ENCODE measurements around the gene CTPS2.

CTPS2 gene

DNA sequence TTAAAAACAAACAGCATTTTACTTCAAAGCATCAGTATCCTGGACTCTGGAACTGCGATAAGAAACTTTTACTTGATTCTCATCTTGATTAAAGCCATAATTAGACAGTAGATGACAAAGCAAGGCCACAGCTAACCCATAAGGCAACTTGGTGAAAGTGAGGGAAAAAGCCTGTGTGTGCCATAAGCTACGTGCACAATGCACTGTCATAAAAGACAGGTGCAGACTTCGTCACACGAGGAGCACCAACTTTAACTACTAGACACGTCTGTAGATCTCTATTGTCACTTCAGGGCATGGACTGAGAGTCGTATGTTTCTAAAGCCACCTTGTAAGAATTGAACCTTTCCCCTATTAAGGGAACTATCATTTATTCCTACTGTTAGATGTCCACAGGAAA lies 13.1 kb downstream of the CTPS2 start:
- H3K4me3 ChIP-seq (ENCODE audit: low read depth, low read length): no peak overlapping the region
- no peak for DNase-seq (ENCODE audit: low read depth)
- TF ChIP-seq, protein P1, sequence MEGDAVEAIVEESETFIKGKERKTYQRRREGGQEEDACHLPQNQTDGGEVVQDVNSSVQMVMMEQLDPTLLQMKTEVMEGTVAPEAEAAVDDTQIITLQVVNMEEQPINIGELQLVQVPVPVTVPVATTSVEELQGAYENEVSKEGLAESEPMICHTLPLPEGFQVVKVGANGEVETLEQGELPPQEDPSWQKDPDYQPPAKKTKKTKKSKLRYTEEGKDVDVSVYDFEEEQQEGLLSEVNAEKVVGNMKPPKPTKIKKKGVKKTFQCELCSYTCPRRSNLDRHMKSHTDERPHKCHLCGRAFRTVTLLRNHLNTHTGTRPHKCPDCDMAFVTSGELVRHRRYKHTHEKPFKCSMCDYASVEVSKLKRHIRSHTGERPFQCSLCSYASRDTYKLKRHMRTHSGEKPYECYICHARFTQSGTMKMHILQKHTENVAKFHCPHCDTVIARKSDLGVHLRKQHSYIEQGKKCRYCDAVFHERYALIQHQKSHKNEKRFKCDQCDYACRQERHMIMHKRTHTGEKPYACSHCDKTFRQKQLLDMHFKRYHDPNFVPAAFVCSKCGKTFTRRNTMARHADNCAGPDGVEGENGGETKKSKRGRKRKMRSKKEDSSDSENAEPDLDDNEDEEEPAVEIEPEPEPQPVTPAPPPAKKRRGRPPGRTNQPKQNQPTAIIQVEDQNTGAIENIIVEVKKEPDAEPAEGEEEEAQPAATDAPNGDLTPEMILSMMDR (IDR thresholded peaks at IDR 0.05; ENCODE audit: control insufficient read depth, extremely low read depth, insufficient read depth): no peak

DNA sequence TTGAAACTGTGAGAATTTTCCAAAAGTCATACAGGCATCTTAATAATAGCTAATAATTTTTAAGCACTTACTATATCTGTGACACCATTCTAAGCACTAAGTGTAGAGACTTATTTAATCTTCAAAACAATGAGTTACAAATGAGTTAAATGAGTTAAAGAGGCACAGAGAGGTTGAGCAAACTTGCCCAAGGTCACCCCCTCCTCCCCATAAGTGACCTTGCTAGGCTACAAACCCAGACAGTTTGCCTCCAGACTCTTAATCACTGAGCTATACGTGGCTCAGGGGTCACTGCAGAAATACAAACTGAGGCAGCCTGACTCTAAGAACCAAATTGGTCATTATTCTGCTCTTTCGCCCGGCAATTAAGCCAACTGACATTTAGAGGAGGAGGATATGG lies 15.5 kb downstream of the CTPS2 start:
- TF ChIP-seq, protein P1 (IDR thresholded peaks at IDR 0.05; ENCODE audit: control insufficient read depth, extremely low read depth, insufficient read depth): no peak
- H3K4me3 ChIP-seq (ENCODE audit: low read depth, low read length): no peak overlapping the region
- no peak for DNase-seq (ENCODE audit: low read depth)

DNA sequence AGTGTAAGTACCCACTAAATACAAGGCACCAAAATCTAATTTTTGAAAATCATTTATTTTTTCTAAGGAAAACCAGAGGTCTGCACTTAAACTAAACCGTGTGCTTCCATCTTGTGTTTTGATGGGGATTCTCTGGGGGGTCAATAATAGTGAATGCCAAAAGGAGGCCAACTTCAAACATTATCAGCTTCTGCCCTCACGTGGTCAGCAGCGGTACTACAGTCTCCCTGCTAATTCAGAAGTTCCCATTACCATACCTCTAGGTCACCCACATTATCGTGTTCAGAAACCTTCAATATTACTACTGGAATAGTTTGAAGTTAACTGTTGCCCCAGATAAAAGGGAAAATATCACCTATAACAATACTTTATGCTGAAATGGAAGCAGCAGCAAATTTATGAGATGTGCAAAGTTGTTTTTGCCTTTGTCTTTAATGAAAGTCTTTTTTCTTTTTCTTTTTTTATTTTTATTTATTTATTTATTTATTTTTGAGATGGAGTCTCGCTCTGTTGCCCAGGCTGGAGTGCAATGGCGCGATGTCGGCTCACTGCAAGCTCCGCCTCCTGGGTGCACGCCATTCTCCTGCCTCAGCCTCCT lies 17.3 kb downstream of the CTPS2 start:
- H3K4me3 ChIP-seq (ENCODE audit: low read depth, low read length): no peak overlapping the region
- TF ChIP-seq, protein P1 (IDR thresholded peaks at IDR 0.05; ENCODE audit: control insufficient read depth, extremely low read depth, insufficient read depth): peak; percentile 61
- DNase-seq (ENCODE audit: low read depth): no peak

DNA sequence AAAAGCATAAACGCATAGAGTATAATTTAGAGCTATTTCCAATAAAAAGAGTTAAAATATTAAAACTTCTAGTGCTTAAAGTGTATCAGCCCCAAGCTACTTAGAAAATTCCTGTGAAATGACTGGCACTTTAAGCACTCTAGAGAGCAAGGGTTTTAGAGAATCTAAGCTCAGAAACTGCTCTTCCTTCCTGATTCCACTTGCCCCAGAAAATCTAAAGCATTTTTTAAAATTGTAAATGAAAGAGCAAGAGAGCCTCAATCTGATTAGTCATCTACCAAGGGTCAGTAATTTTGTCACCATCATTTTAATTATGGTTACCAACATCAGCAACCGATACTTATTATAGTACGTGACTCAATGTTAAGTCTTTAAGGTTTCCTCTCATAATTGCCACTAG lies 25.0 kb downstream of the CTPS2 start:
- no peak for DNase-seq (ENCODE audit: low read depth)
- H3K4me3 ChIP-seq (ENCODE audit: low read depth, low read length): no peak overlapping the region
- TF ChIP-seq, protein P1 (IDR thresholded peaks at IDR 0.05; ENCODE audit: control insufficient read depth, extremely low read depth, insufficient read depth): no peak

DNA sequence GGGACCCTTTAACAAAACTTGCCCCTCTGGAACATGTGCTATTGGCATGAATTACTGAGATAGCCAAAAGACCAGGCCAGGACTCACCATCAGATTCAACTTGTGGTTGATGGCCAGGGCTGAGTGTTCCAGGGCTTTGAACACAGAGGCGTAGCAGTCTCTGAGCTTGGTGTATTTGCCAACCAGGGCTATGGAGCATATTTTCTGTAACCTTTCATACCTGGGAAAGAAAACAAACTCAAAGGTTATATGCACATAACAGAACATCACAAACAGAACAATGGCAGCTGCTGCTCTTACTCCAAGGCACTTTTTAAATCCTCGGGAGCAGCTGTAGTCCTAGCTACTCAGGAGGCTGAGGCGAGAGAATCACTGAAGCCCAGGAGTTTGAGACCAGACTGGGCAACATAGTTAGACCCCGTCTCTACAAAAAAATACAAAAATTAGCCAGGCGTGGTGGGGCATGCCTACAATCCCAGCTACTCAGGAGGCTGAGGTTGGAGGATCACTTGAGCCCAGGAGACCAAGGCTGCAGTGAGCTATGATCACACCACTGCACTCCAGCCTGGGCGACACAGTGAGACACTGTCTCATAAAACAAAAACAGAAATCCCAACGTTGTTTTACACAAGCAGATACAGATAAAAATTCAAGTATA lies 29.3 kb downstream of the CTPS2 start:
- no peak for DNase-seq (ENCODE audit: low read depth)
- TF ChIP-seq, protein P1 (IDR thresholded peaks at IDR 0.05; ENCODE audit: control insufficient read depth, extremely low read depth, insufficient read depth): no peak
- no peak overlapping the region for H3K4me3 ChIP-seq (ENCODE audit: low read depth, low read length)

DNA sequence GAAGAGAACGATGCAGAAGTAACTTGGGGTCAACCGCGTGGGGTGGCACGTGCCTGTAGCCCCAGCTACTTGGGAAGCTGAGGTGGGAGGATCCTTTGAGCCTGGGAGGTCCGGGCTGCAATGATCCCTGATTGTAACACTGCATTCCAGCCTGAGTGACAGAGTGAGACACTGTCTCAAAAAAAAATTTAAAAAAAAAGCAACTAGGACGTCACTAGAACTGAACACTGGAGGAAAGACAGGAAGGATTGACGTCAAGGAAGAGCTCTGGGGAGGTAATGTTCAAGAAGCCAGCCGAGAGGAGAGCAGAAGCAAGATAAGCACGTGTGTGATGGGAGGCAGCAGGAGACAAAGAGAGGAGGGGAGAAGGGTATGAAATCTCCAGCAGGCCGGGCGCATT lies 33.8 kb downstream of the CTPS2 start:
- TF ChIP-seq, protein P1 (IDR thresholded peaks at IDR 0.05; ENCODE audit: control insufficient read depth, extremely low read depth, insufficient read depth): no peak
- DNase-seq (ENCODE audit: low read depth): no peak
- H3K4me3 ChIP-seq (ENCODE audit: low read depth, low read length): no peak overlapping the region

DNA sequence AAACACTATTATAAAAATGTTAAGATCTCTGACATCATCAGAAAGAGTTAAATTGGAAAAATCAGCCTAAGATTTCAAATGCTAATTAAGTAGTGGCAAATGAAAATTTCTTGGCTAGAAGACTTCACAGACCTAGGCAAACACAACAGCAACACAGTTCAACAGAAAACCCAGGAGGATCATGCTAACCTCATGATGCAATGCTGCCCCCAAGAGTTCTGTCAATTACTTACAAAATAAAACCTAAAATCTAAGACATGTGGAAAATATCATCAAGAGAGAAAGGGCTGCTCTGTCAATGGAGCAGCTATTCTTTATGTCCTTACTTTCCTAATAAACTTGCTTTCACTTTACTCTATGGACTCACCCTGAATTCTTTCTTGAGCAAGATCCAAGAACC lies 41.5 kb downstream of the CTPS2 start:
- H3K4me3 ChIP-seq (ENCODE audit: low read depth, low read length): no peak overlapping the region
- TF ChIP-seq, protein P1 (IDR thresholded peaks at IDR 0.05; ENCODE audit: control insufficient read depth, extremely low read depth, insufficient read depth): peak; percentile 47
- peak; percentile 30 for DNase-seq (ENCODE audit: low read depth)
